Endothelial cell of umbilical vein (primary cell): ENCODE measurements around the gene ARHGAP29.

Experiments
- EZH2 ChIP-seq: IDR thresholded peaks from 2 replicates; pipeline ENCODE4 v1.6.1; 2012; ENCODE audit warnings: borderline replicate concordance, low read depth, mild to moderate bottlenecking, moderate library complexity, low read length, inconsistent platforms; ENCODE audit not compliant: severe bottlenecking
- FOS ChIP-seq: IDR thresholded peaks from 2 replicates; pipeline ENCODE4 v1.6.1; 2011; ENCODE audit warnings: mild to moderate bottlenecking, low read length, moderate library complexity, borderline replicate concordance; ENCODE audit not compliant: insufficient read depth
- GATA2 ChIP-seq: IDR thresholded peaks from 2 replicates; pipeline ENCODE4 v1.7.0; 2011; ENCODE audit warnings: low read depth, mild to moderate bottlenecking, moderate library complexity, mixed read lengths, low read length; ENCODE audit not compliant: insufficient read length, insufficient read depth
- MYC ChIP-seq: IDR thresholded peaks from one replicate; pipeline ENCODE4 v1.6.1; 2011; ENCODE audit warnings: mild to moderate bottlenecking, low read depth, low read length
- POLR2A ChIP-seq: IDR thresholded peaks from 2 replicates; pipeline ENCODE4 v1.6.1; 2012; ENCODE audit warnings: low read depth, mild to moderate bottlenecking, control low read depth, low read length
- POLR2AphosphoS5 ChIP-seq: IDR thresholded peaks from 2 replicates; pipeline ENCODE4 v1.6.1; 2012; ENCODE audit warnings: low read depth, mild to moderate bottlenecking, control low read depth, low read length, moderate library complexity; ENCODE audit not compliant: insufficient read depth
- TF ChIP-seq, protein P1 (sequence below), 2 donors: IDR thresholded peaks; 1 replicate in 1 of 2; 2 replicates in 1 of 2; pipeline ENCODE4 v1.5.1; 2011; ENCODE audit warnings: low read length in 2 of 2, mild to moderate bottlenecking in 2 of 2, moderate library complexity in 2 of 2, control low read depth in 1 of 2, inconsistent platforms in 1 of 2, low read depth in 1 of 2; ENCODE audit not compliant: insufficient read depth in 1 of 2; ENCODE audit errors: extremely low read depth in 1 of 2

DNA sequence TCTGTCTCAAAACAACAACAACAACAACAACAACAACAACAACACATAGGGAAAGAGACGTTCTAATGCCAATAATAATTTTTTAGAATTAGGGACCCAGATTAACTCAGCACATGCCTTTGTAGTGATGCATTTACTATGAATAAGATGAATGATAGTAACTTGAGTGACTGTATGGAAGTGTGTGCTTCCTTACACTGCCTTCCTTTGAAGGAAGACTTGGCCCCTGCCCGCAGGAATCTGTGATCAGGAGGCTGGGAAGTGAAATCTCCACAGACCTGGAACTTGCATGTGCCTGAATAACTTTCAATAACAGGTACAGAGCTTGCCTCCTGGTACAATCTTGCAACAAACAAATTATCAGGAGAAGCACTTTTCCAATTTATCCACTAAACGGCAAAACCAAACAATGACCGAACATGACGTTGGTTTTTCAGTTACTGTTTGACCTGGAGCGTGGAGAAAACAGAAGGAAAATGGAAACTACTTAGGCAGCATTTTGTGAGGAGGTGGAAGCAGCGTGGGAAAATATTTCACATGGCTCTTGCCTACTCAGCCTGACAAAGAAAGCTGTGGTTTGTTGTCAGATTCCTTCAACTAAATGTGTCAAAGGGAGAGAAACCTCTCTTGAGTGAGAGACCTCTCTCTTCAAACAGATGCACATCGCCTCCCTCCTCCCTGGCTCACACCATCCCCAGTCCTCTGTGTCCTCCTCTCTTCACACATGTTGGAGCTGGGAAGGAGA, 106.4 kb downstream of the ARHGAP29 start:
- TF ChIP-seq, protein P1, sequence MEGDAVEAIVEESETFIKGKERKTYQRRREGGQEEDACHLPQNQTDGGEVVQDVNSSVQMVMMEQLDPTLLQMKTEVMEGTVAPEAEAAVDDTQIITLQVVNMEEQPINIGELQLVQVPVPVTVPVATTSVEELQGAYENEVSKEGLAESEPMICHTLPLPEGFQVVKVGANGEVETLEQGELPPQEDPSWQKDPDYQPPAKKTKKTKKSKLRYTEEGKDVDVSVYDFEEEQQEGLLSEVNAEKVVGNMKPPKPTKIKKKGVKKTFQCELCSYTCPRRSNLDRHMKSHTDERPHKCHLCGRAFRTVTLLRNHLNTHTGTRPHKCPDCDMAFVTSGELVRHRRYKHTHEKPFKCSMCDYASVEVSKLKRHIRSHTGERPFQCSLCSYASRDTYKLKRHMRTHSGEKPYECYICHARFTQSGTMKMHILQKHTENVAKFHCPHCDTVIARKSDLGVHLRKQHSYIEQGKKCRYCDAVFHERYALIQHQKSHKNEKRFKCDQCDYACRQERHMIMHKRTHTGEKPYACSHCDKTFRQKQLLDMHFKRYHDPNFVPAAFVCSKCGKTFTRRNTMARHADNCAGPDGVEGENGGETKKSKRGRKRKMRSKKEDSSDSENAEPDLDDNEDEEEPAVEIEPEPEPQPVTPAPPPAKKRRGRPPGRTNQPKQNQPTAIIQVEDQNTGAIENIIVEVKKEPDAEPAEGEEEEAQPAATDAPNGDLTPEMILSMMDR (IDR thresholded peaks at IDR 0.05; ENCODE audit: extremely low read depth in 1 of 2, insufficient read depth in 1 of 2, low read depth in 1 of 2, low read length in 2 of 2) = no peak
- TF ChIP-seq POLR2A (no peak), POLR2AphosphoS5 (no peak), FOS (no peak), EZH2 (no peak), GATA2 (no peak), MYC (no peak)
